Gastroesophageal sphincter (tissue), 4 donors: ENCODE results near the gene TMX4. TPM values are rescaled to one million over a fixed set of nuclear protein-coding genes. Genes with fewer than 3 reads are reported as not detected.
"Not testable (repeated sequence)": the region's sequence is repeated elsewhere in the genome, so short reads cannot be mapped to it uniquely, and the experiment has no call there.

Source experiments
- ATAC-seq: fragments of 150-250 bp; one replicate; pipeline ENCODE4 v1.9.1; 2016; ENCODE audit warnings: mild to moderate bottlenecking, moderate library complexity
- H3K27ac ChIP-seq, 4 donors: fragments of 200-600 bp; sonication (generic) in 3 of 4; 1 replicate in 3 of 4; 2 replicates in 1 of 4; pipeline ENCODE4 v1.5.1; 2016 to 2019
- H3K27me3 ChIP-seq: fragments of 200-600 bp; sonication (generic); one replicate; pipeline ENCODE4 v1.5.1; 2019
- H3K36me3 ChIP-seq, 2 donors: fragments of 200-600 bp; sonication (generic); one replicate each; pipeline ENCODE4 v1.5.1; 2019; ENCODE audit warnings: control low read depth in 1 of 2
- H3K4me1 ChIP-seq, 3 donors: fragments of 200-600 bp; sonication (generic); 1 replicate in 2 of 3; 2 replicates in 1 of 3; pipeline ENCODE4 v1.5.1; 2016 to 2019; ENCODE audit warnings: control low read depth in 2 of 3
- H3K4me3 ChIP-seq, 2 donors: fragments of 200-600 bp; sonication (generic); one replicate each; pipeline ENCODE4 v1.5.1; 2019; ENCODE audit warnings: mild to moderate bottlenecking in 1 of 2, moderate library complexity in 1 of 2
- H3K9me3 ChIP-seq, 3 donors: fragments of 200-600 bp; sonication (generic); one replicate each; pipeline ENCODE4 v1.5.1; 2017 to 2019; ENCODE audit warnings: control low read depth in 2 of 3
- CTCF ChIP-seq, 4 experiments: fragments of 200-600 bp in 2 of 4; fragments of 450-650 bp in 2 of 4; sonication (generic) in 1 of 4; IDR thresholded peaks; one replicate each; pipeline ENCODE4 v1.5.1; 2017 to 2019; ENCODE audit warnings: antibody characterized with exemption in 4 of 4, mild to moderate bottlenecking in 2 of 4, moderate library complexity in 2 of 4
- EP300 ChIP-seq: sonication (generic); formaldehyde crosslinking; IDR thresholded peaks from one replicate; pipeline ENCODE4 v1.6.1; 2017; ENCODE audit warnings: antibody characterized with exemption, mild to moderate bottlenecking
- POLR2A ChIP-seq, 2 donors: fragments of 450-650 bp; IDR thresholded peaks; one replicate each; pipeline ENCODE4 v1.6.1; 2017; ENCODE audit warnings: antibody characterized with exemption in 2 of 2, mild to moderate bottlenecking in 2 of 2, moderate library complexity in 1 of 2
- POLR2AphosphoS5 ChIP-seq: sonication (generic); formaldehyde crosslinking; IDR thresholded peaks from one replicate; pipeline ENCODE4 v1.6.1; 2017; ENCODE audit warnings: antibody characterized with exemption
- WGBS, 2 donors: methylation state at CpG; one replicate each; pipeline ENCODE4 v1.1.5; 2018; ENCODE audit warnings: low coverage in 1 of 2; 5-methylcytosine and 5-hydroxymethylcytosine counted together
- total RNA-seq, 4 donors: library from RNA; depleted of rRNA; stranded (reverse); fragments of >200 nt; gene quantifications; one replicate each; pipeline ENCODE4 v1.1.0, GENCODE V29; 2016

Gene TMX4
- total RNA-seq, 4 donors from 2014 or later, result 44.7 to 76.1 (median 61.2) TPM

GRCh38 chr20:8036771-8037170, 17.2 kb upstream of the TMX4 start:
- no peak for ATAC-seq
- no peak for TF ChIP-seq EP300
- no peak for TF ChIP-seq CTCF (IDR thresholded peaks at IDR 0.05)
- H3K9me3 ChIP-seq, result no peaks in the 10 kb centered on the region
- H3K4me1 ChIP-seq, result no peaks in the 10 kb centered on the region
- H3K36me3 ChIP-seq, result no peaks in the 10 kb centered on the region
- 95 to 100% methylated on average over 2 of the region's 2 CpGs for WGBS, 2 donors
- H3K27me3 ChIP-seq, result no peaks in the 10 kb centered on the region
- no peak overlapping the region for H3K4me3 ChIP-seq
- H3K27ac ChIP-seq, result no peak overlapping the region

GRCh38 chr20:8033151-8033841, 13.7 kb upstream of the TMX4 start:
- WGBS, 2 donors, result 86 to 90% methylated on average over 4 to 6 of the region's 7 CpGs
- TF ChIP-seq CTCF (IDR thresholded peaks at IDR 0.05), result no peak
- no peak for TF ChIP-seq EP300
- no peak for TF ChIP-seq POLR2A (IDR thresholded peaks at IDR 0.05)
- no peak for TF ChIP-seq POLR2AphosphoS5
- no peak for ATAC-seq

GRCh38 chr20:8032499-8032898, 12.9 kb upstream of the TMX4 start:
- ATAC-seq, result no peak
- no peaks in the 10 kb centered on the region for H3K9me3 ChIP-seq
- H3K27me3 ChIP-seq, result no peaks in the 10 kb centered on the region
- H3K36me3 ChIP-seq, result no peaks in the 10 kb centered on the region
- TF ChIP-seq EP300 (no peak), CTCF (IDR thresholded peaks at IDR 0.05) (no peak), POLR2A (IDR thresholded peaks at IDR 0.05) (no peak), POLR2AphosphoS5 (no peak)
- H3K27ac ChIP-seq, result no peak overlapping the region
- H3K4me1 ChIP-seq, result no peaks in the 10 kb centered on the region
- 67 to 77% methylated on average over 1 to 2 of the region's 2 CpGs for WGBS, 2 donors
- no peak overlapping the region for H3K4me3 ChIP-seq

More at GRCh38 chr20:8033151-8033841, 13.7 kb upstream of the TMX4 start:
- Histone ChIP-seq H3K27ac (no peak overlapping the region), H3K27me3 (no peaks in the 10 kb centered on the region), H3K4me3 (no peak overlapping the region), H3K36me3 (no peaks in the 10 kb centered on the region), H3K9me3 (no peaks in the 10 kb centered on the region), H3K4me1 (no peaks in the 10 kb centered on the region)

- H3K27ac ChIP-seq, H3K4me1 ChIP-seq, H3K27me3 ChIP-seq, H3K36me3 ChIP-seq, ATAC-seq, H3K9me3 ChIP-seq, H3K4me3 ChIP-seq: not testable (repeated sequence)
Observed at GRCh38 chr20:8031539-8031938, 12.0 kb upstream of the TMX4 start.

GRCh38 chr20:8021541-8022269, 2.1 kb upstream of the TMX4 start:
- TF ChIP-seq POLR2AphosphoS5 (no peak), CTCF (IDR thresholded peaks at IDR 0.05) (no peak), EP300 (no peak), POLR2A (IDR thresholded peaks at IDR 0.05) (no peak)
- Histone ChIP-seq H3K9me3 (no peaks in the 10 kb centered on the region), H3K36me3 (no peaks in the 10 kb centered on the region), H3K4me1 (peaks cover 3 to 39% (median 4%) of the 10 kb centered on the region in 3 donors), H3K4me3 (no peak overlapping the region), H3K27ac (peak overlapping the region in 2 of 4 donors; percentile 25 to 48), H3K27me3 (no peaks in the 10 kb centered on the region)
- ATAC-seq, result no peak
- 73 to 83% methylated on average over 10 of the region's 10 CpGs for WGBS, 2 donors
